ENCODE measurements around the gene TMEM123.

TMEM123 gene, protein sequence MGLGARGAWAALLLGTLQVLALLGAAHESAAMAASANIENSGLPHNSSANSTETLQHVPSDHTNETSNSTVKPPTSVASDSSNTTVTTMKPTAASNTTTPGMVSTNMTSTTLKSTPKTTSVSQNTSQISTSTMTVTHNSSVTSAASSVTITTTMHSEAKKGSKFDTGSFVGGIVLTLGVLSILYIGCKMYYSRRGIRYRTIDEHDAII

DNA sequence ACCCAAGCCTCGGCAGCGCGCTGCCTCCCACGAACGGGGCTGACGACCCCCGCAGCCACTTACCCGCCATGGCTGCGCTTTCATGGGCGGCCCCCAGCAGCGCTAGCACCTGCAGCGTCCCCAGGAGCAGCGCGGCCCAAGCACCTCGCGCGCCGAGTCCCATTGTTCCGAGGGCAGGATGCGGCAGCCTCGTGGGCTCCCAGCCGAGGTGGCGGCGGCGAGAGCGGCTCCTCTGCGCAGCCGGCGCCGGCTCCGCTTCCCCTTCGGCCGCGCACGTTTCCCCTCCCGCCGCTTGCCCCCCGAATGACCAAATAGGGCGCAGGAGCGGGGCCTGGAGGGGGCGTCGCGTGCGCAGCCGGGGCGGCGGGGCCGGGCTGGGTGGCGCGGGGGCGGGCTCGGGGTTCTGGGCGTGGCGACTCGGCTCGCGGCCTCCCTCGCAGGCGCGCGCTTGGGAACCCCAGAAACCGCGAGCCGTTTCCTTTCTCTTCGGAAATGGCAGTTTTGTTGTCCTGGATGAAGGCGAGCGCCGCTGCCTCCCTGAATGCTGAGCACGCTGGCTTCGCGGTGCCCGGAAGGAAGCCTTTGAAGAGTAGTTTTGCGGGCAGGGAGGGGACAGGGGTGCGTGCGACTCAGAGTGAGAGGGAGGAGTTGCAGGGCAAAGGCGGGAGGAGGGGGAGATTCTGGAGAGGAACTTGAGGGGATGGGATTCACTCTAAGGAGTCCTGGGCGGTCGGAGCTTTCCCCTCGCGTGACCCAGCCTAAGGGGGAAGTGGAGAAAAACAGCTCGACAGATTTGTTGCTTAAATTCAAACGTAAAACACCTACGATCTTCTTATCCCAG is at the start of gene TMEM123:
TMEM123 (minus strand) TSS at position 305 of the 841 bp plus-strand sequence; CDS start at position 163, 142 bp downstream.
- Histone ChIP-seq H3K36me3 (ENCODE audit: control insufficient read depth in 1 of 2, insufficient read depth in 2 of 2, low read length in 2 of 2) (peaks cover 0 to 3% of the 10 kb centered on the region in 2 donors), H3K4me3 (ENCODE audit: low read depth in 1 of 2, low read length in 2 of 2) (peak within 1 kb of the TSS; percentile 82 to 89), H3K4me1 (ENCODE audit: control insufficient read depth in 1 of 2, insufficient read depth in 2 of 2, low read length in 2 of 2) (peaks cover 28 to 33% of the 10 kb centered on the region in 2 donors), H3K27ac (ENCODE audit: low read depth, low read length) (peak within 1 kb of the TSS; percentile 83), H3K27me3 (ENCODE audit: control insufficient read depth in 1 of 2, insufficient read depth in 2 of 2, low read length in 2 of 2) (no peaks in the 10 kb centered on the region), H3K9me3 (ENCODE audit: control insufficient read depth in 1 of 2, low read length in 2 of 2) (no peaks in the 10 kb centered on the region), H3K9ac (ENCODE audit: low read depth in 1 of 2, low read length in 2 of 2) (peak within 1 kb of the TSS; percentile 79 to 87)

DNA sequence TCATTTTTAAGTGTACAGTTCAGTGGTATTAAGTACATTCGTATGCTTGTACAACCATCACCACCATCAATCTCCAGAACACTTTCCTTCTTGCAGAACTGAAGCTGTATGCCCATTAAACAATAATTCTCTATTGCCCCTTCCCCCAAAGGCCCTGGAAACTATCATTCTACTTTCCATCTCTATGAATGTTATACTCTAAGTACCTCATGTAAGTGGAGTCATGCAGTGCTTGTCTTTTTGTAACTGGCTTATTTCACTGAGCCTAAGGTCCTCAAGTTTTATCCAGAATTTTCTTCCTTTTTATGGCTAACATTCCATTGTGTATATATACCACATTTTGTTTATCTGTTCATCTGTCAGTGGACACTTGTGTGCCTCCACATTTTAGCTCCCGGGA is 48.3 kb upstream of the TMEM123 start:
- Histone ChIP-seq H3K36me3 (ENCODE audit: control insufficient read depth in 1 of 2, insufficient read depth in 2 of 2, low read length in 2 of 2) (no peaks in the 10 kb centered on the region), H3K27ac (ENCODE audit: low read depth, low read length) (no peak overlapping the region), H3K27me3 (ENCODE audit: control insufficient read depth in 1 of 2, insufficient read depth in 2 of 2, low read length in 2 of 2) (peaks cover 0 to 5% of the 10 kb centered on the region in 2 donors), H3K4me1 (ENCODE audit: control insufficient read depth in 1 of 2, insufficient read depth in 2 of 2, low read length in 2 of 2) (peaks cover 0 to under 1% of the 10 kb centered on the region in 2 donors), H3K9ac (ENCODE audit: low read depth in 1 of 2, low read length in 2 of 2) (no peak overlapping the region), H3K9me3 (ENCODE audit: control insufficient read depth in 1 of 2, low read length in 2 of 2) (no peaks in the 10 kb centered on the region), H3K4me3 (ENCODE audit: low read depth in 1 of 2, low read length in 2 of 2) (no peak overlapping the region)

DNA sequence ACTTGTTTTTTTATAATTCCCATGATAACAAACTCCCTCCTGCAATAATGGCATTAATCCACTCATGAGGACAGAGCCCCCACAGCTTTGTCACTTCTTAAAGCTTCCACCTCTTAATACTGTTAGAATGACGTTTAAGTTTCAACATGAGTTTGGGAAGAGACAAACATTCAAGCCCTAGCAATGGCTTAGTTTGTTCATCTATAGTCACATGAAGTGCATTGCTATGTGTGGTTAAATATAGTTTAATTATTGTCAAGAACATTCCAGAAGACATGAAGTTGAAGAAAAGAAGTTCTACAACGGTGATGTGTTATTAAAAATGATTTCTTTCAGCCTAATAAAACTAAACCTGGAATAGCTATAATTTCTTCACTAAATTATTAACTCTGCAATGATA is 47.4 kb upstream of the TMEM123 start:
- Histone ChIP-seq H3K9ac (ENCODE audit: low read depth in 1 of 2, low read length in 2 of 2) (no peak overlapping the region), H3K27me3 (ENCODE audit: control insufficient read depth in 1 of 2, insufficient read depth in 2 of 2, low read length in 2 of 2) (peaks cover 0 to 6% of the 10 kb centered on the region in 2 donors), H3K27ac (ENCODE audit: low read depth, low read length) (no peak overlapping the region)

DNA sequence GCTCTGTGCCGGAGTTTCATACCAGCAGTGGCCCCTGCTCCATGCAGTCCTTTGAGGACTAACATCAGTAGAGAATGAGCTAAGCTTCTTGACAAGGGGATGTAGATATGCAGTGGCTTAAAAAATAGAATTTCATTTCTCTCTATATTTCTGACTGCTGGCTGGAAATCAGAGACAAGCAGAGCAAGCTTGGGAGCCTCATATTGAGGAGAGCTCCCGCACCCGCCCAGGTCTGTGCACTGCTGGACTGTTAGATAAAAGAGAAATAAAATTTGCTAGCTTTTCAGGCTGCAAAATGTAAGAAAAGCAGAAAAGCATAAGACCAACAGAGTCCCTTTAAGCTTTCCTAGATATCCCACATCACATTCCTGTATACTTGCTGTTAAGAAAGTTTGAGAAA is 46.6 kb upstream of the TMEM123 start:
- Histone ChIP-seq H3K4me3 (ENCODE audit: low read depth in 1 of 2, low read length in 2 of 2) (no peak overlapping the region), H3K9me3 (ENCODE audit: control insufficient read depth in 1 of 2, low read length in 2 of 2) (no peaks in the 10 kb centered on the region), H3K27ac (ENCODE audit: low read depth, low read length) (no peak overlapping the region)

More for the DNA sequence above, 47.4 kb upstream of the TMEM123 start:
- no peak overlapping the region for H3K4me3 ChIP-seq (ENCODE audit: low read depth in 1 of 2, low read length in 2 of 2)
- no peaks in the 10 kb centered on the region for H3K36me3 ChIP-seq (ENCODE audit: control insufficient read depth in 1 of 2, insufficient read depth in 2 of 2, low read length in 2 of 2)
- peaks cover 0 to 5% of the 10 kb centered on the region in 2 donors for H3K4me1 ChIP-seq (ENCODE audit: control insufficient read depth in 1 of 2, insufficient read depth in 2 of 2, low read length in 2 of 2)
- no peaks in the 10 kb centered on the region for H3K9me3 ChIP-seq (ENCODE audit: control insufficient read depth in 1 of 2, low read length in 2 of 2)

DNA sequence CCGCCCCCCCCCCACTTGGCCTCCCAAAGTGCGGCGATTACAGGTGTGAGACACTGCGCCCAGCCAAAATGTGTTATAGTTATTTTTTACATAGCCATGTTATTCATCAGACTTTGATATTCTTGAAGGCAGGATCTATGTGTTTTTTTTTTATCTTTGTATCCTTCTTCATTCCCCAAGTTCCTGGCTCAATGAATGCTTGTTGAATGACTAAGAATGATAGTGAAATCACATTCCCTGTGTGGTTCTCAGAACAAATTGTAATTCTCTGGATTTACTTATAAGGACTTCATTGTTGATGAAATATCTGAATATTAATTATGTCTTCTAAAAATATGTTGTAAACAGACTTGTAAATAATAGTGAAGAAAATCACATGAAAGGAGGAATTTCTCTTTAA is 44.5 kb upstream of the TMEM123 start:
- no peak overlapping the region for H3K9ac ChIP-seq (ENCODE audit: low read depth in 1 of 2, low read length in 2 of 2)
- no peak overlapping the region for H3K4me3 ChIP-seq (ENCODE audit: low read depth in 1 of 2, low read length in 2 of 2)
- H3K36me3 ChIP-seq (ENCODE audit: control insufficient read depth in 1 of 2, insufficient read depth in 2 of 2, low read length in 2 of 2), result no peaks in the 10 kb centered on the region
- no peaks in the 10 kb centered on the region for H3K9me3 ChIP-seq (ENCODE audit: control insufficient read depth in 1 of 2, low read length in 2 of 2)
- no peak overlapping the region for H3K27ac ChIP-seq (ENCODE audit: low read depth, low read length)
- peaks cover 0 to 6% of the 10 kb centered on the region in 2 donors for H3K27me3 ChIP-seq (ENCODE audit: control insufficient read depth in 1 of 2, insufficient read depth in 2 of 2, low read length in 2 of 2)
- peaks cover 0 to 9% of the 10 kb centered on the region in 2 donors for H3K4me1 ChIP-seq (ENCODE audit: control insufficient read depth in 1 of 2, insufficient read depth in 2 of 2, low read length in 2 of 2)

More for the DNA sequence above, 46.6 kb upstream of the TMEM123 start:
- H3K4me1 ChIP-seq (ENCODE audit: control insufficient read depth in 1 of 2, insufficient read depth in 2 of 2, low read length in 2 of 2), result peaks cover 0 to 5% of the 10 kb centered on the region in 2 donors
- H3K36me3 ChIP-seq (ENCODE audit: control insufficient read depth in 1 of 2, insufficient read depth in 2 of 2, low read length in 2 of 2), result no peaks in the 10 kb centered on the region
- H3K27me3 ChIP-seq (ENCODE audit: control insufficient read depth in 1 of 2, insufficient read depth in 2 of 2, low read length in 2 of 2), result peaks cover 0 to 6% of the 10 kb centered on the region in 2 donors
- no peak overlapping the region for H3K9ac ChIP-seq (ENCODE audit: low read depth in 1 of 2, low read length in 2 of 2)

DNA sequence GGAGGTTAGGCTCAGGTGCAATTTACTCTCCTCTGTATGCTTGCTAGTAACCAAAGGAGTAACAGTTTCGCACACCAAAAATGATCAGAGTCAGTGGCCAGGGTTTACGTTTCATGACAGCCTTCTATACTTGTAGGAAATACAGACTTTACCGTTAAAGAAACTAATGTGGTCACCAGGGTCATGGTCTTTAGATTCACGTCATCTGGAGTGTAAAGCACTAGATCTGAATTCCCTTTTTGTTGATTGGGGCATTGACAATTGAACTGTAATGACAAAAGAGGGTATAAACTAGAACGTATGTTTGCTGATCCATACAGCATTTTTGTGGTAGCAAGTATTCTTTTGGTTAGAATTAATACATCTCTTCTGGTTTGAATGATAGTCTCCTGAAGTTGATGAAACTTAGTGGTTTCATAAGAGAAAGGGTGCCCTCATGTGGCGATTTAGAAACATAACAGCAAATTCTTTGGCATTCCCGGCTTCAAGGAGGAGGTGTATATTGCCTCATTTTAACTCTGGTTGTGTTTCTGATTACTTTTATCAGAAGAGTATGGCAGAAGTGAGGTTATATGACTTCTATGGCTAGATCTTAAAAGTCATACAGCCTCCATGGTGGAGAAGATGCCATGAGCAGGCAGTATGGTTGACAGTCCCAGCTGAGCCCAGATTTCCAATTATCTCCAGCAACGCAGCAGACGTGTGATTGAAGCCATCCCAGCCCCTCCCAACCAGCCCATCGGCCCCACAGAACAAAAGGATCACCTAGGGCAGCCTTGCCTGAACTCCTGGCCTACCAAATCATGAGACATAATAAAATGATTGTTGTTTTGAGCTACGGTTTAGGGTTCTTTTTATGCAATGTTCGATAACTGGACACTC is 42.8 kb upstream of the TMEM123 start:
- peaks cover 0 to 9% of the 10 kb centered on the region in 2 donors for H3K4me1 ChIP-seq (ENCODE audit: control insufficient read depth in 1 of 2, insufficient read depth in 2 of 2, low read length in 2 of 2)
- H3K27ac ChIP-seq (ENCODE audit: low read depth, low read length), result no peak overlapping the region
- no peak overlapping the region for H3K9ac ChIP-seq (ENCODE audit: low read depth in 1 of 2, low read length in 2 of 2)
- no peak overlapping the region for H3K4me3 ChIP-seq (ENCODE audit: low read depth in 1 of 2, low read length in 2 of 2)
- peaks cover 0 to 11% of the 10 kb centered on the region in 2 donors for H3K27me3 ChIP-seq (ENCODE audit: control insufficient read depth in 1 of 2, insufficient read depth in 2 of 2, low read length in 2 of 2)
- no peaks in the 10 kb centered on the region for H3K9me3 ChIP-seq (ENCODE audit: control insufficient read depth in 1 of 2, low read length in 2 of 2)
- H3K36me3 ChIP-seq (ENCODE audit: control insufficient read depth in 1 of 2, insufficient read depth in 2 of 2, low read length in 2 of 2), result no peaks in the 10 kb centered on the region

DNA sequence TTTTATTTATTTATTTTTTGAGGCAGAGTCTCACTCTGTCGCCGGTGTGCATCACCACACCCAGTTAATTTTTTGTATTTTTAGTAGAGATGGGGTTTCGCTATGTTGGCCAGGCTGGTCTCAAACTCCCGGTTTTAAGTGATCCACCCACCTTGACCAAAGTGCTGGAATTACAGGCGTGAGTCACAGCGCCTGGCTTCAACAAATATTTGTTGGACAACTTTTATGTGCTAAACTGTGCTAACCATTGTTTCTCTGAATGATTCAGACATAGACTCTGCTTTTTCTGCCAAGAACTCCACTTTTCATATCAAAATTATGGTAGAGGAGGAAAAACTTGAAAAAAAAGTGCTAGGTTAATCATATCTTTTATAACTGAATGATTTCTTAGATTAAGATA is 41.7 kb upstream of the TMEM123 start:
- no peak overlapping the region for H3K4me3 ChIP-seq (ENCODE audit: low read depth in 1 of 2, low read length in 2 of 2)
- H3K9ac ChIP-seq (ENCODE audit: low read depth in 1 of 2, low read length in 2 of 2), result no peak overlapping the region
- no peaks in the 10 kb centered on the region for H3K36me3 ChIP-seq (ENCODE audit: control insufficient read depth in 1 of 2, insufficient read depth in 2 of 2, low read length in 2 of 2)
- H3K27ac ChIP-seq (ENCODE audit: low read depth, low read length), result no peak overlapping the region
- peaks cover 0 to 11% of the 10 kb centered on the region in 2 donors for H3K27me3 ChIP-seq (ENCODE audit: control insufficient read depth in 1 of 2, insufficient read depth in 2 of 2, low read length in 2 of 2)
- no peaks in the 10 kb centered on the region for H3K9me3 ChIP-seq (ENCODE audit: control insufficient read depth in 1 of 2, low read length in 2 of 2)
- peaks cover 7 to 9% of the 10 kb centered on the region in 2 donors for H3K4me1 ChIP-seq (ENCODE audit: control insufficient read depth in 1 of 2, insufficient read depth in 2 of 2, low read length in 2 of 2)

DNA sequence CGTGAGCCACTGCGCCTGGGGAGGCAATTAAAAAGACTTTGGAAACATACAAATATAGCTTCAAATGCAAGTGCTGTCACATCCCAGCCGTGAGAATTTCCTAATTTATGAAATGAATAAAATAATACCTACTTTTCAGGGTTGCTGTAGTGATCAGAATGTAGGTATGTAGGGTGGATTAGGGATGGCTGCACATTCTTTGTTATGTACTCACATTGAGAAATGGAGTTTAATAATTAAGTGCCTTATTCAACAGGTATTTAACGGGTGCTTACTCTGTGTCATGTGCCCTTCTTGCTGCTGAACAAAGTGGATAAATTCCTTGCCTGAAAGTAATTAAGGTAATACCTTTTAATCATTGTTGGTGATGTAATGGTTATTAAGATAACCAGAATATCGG is 41.0 kb upstream of the TMEM123 start:
- Histone ChIP-seq H3K27me3 (ENCODE audit: control insufficient read depth in 1 of 2, insufficient read depth in 2 of 2, low read length in 2 of 2) (peaks cover 0 to 11% of the 10 kb centered on the region in 2 donors), H3K9ac (ENCODE audit: low read depth in 1 of 2, low read length in 2 of 2) (no peak overlapping the region), H3K36me3 (ENCODE audit: control insufficient read depth in 1 of 2, insufficient read depth in 2 of 2, low read length in 2 of 2) (no peaks in the 10 kb centered on the region), H3K9me3 (ENCODE audit: control insufficient read depth in 1 of 2, low read length in 2 of 2) (no peaks in the 10 kb centered on the region), H3K4me3 (ENCODE audit: low read depth in 1 of 2, low read length in 2 of 2) (no peak overlapping the region), H3K27ac (ENCODE audit: low read depth, low read length) (no peak overlapping the region), H3K4me1 (ENCODE audit: control insufficient read depth in 1 of 2, insufficient read depth in 2 of 2, low read length in 2 of 2) (peaks cover 7 to 9% of the 10 kb centered on the region in 2 donors)

DNA sequence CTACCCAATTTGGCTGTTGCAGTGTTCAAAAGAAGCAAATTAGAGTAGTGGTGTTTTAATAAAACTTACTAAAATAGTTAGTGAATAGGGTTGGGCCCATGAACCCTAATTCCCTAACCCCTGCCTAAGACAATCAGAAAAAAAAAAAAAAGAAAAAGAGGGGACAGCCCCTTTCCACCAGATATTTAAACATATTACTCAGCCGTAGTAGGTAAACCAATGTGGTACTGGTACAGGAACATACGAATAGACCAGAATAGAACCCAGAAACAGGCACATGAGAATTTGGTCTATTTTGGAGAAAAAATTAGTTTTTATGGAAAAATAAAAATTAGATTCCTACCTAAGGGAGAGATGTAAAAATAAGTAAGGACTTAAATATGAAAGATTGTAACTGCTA is 39.4 kb upstream of the TMEM123 start:
- peaks cover 0 to 14% of the 10 kb centered on the region in 2 donors for H3K27me3 ChIP-seq (ENCODE audit: control insufficient read depth in 1 of 2, insufficient read depth in 2 of 2, low read length in 2 of 2)
- H3K36me3 ChIP-seq (ENCODE audit: control insufficient read depth in 1 of 2, insufficient read depth in 2 of 2, low read length in 2 of 2), result no peaks in the 10 kb centered on the region
- no peaks in the 10 kb centered on the region for H3K9me3 ChIP-seq (ENCODE audit: control insufficient read depth in 1 of 2, low read length in 2 of 2)
- no peak overlapping the region for H3K4me3 ChIP-seq (ENCODE audit: low read depth in 1 of 2, low read length in 2 of 2)
- H3K9ac ChIP-seq (ENCODE audit: low read depth in 1 of 2, low read length in 2 of 2), result no peak overlapping the region
- no peak overlapping the region for H3K27ac ChIP-seq (ENCODE audit: low read depth, low read length)
- H3K4me1 ChIP-seq (ENCODE audit: control insufficient read depth in 1 of 2, insufficient read depth in 2 of 2, low read length in 2 of 2), result peaks cover 7 to 9% of the 10 kb centered on the region in 2 donors
